GM21529 (cell line): ENCODE data around the gene DLG2.
"Not testable (repeated sequence)": the region's sequence is repeated elsewhere in the genome, so short reads cannot be mapped to it uniquely, and the experiment has no call there.

Experiments
- ATAC-seq: cut with Tn5 transposase; IDR thresholded peaks from one replicate; pipeline ENCODE4 v1.9.1; 2021; ENCODE audit not compliant: unreplicated experiment

The DLG2 gene

GRCh38 chr11:85045716-85046115 is 581.4 kb downstream of the DLG2 start:
- no peak for ATAC-seq

DNA sequence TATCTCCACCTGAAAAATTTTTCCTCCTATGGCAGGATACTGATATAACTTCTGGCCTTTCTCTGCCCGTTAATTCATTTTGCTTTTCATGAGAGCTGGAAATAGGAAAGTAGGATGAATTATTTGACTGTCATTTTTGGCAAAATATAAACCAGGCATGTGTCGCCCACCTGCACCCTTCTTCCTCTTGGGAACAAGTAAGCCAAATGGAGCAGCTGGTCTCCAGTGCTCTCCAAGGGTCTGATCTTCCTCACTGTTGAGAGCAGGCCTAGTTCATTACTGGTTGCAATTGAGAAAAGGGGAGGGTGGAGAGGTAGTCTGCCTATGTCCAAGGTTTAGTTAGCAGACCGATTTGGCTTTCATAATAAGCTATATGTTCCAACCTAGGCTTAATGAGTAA is 582.2 kb downstream of the DLG2 start:
- no peak for ATAC-seq

DNA sequence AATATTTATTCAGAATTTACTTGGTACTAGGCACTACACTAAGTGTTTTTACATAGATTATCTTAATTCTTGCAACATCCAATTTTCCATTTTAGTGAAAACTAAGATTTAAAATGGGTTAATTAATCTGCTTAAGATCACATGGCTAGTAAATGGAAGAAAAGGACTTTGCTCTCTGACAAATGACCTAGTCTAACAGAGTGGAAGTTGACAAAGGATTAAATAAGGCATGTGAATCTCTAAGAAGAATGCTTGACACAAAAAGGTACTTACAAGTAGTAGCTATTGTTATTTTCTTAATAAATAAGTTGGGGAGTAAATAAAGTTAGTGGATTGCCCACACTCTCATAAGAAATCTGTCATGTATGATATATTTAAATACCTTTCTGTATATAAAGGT is 584.8 kb downstream of the DLG2 start:
- no peak for ATAC-seq

- ATAC-seq, result no peak
Measured at GRCh38 chr11:85040166-85040565, 587.0 kb downstream of the DLG2 start.

DNA sequence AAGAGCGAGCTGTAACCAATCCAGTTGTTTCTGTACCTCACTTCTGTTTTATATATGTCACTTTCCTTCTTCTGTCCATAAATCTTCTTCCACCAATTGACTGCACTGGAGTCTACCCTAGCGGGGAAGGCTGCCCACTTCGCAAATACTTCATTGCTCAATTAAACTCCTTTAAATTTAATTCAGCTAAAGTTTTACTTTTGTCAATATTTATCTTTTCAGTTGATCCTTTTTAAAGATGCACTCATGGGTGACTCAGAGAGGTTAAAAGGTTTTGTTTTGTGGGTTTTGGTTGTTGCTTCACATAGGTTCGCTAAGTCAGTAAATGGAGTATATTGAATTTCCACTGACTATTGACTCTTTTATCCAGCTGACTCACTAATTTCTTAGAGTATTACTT is 597.2 kb downstream of the DLG2 start:
- no peak for ATAC-seq

GRCh38 chr11:85028329-85029101 is 598.6 kb downstream of the DLG2 start:
- ATAC-seq, result no peak

- no peak for ATAC-seq
Measured at GRCh38 chr11:85027346-85027745, 599.8 kb downstream of the DLG2 start.

DNA sequence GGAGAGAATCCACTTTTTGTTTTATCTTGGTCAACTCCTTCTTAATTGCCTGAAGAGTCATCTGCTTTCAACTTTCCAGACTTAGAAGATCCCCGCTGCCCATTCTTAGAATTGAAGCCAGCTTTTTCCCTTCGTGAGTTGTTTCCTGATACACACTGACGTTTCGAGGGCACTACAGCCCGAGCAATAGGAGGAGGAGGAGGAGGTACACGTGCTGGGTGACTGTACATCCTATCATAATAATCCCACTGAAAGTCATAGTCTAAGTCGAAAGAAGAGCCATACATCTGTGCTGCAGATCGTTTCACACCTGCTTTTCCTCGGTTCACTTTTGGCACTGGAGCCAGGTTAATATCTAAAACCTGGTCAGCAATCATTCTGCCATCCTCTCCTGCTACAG is 606.1 kb downstream of the DLG2 start:
- no peak for ATAC-seq

- no peak for ATAC-seq
Measured at GRCh38 chr11:84993386-84993785, 633.8 kb downstream of the DLG2 start.

DNA sequence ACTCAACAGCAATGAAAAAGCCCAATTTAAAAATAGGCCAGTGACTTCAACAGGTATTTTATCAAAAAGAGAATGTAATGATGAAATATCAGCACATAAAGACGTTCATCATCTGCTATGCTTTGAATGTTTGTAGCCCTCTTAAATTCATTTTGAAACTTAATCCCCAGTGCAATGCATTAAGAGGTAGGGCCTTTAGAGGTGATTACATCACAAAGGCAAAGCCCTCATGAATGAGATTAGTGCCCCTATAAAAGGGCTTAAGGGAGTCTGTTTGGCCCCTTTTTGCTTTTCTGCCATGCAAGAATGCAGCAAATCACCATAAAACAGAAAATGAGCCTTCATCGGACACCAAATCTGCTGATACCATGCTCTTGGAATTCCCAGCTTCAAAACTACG is 637.0 kb downstream of the DLG2 start:
- no peak for ATAC-seq

DNA sequence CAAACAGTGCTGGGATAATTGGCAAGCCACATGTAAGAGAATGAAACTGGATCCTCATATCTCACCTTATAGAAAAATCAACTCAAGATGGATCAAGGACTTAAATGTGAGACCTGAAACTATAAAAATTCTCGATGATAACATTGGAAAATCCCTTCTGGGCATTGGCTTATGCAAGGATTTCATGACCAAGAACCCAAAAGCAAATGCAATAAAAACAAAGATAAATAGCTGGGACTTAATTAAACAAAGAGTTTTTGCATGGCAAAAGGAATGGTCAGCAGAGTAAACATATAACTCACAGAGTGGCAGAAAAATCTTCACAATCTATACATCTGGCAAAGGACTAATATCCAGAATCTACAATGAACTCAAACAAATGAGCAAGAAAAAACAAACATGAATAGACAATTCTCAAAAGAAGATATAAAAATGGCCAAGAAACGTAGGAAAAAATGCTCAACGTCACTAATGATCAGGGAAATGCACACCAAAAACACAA is 639.4 kb downstream of the DLG2 start:
- ATAC-seq, result not testable (repeated sequence)

GRCh38 chr11:84981301-84981700 is 645.8 kb downstream of the DLG2 start:
- no peak for ATAC-seq

GRCh38 chr11:84969103-84969502 is 658.0 kb downstream of the DLG2 start:
- ATAC-seq, result no peak

- no peak for ATAC-seq
Measured at GRCh38 chr11:84965484-84965883, 661.7 kb downstream of the DLG2 start.

- ATAC-seq, result no peak
Measured at GRCh38 chr11:84963240-84963639, 663.9 kb downstream of the DLG2 start.

DNA sequence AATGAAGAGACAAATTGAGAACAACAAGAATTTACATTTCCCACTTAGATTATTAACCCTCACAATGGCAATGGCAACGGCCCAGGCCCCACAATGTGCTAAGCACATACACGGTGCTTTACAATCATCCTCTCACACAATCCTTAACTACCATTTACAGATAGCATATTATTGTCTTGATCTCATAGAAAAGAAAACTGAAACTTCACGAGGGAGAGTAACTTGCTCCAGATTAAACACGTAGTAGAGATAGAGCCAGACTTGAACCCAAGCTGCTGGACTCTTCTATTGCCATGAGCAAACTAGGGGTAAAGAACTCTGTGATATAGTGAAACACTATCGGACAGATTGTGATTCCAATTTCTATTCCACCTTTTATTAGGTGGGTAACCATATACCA is 665.1 kb downstream of the DLG2 start:
- ATAC-seq, result no peak

DNA sequence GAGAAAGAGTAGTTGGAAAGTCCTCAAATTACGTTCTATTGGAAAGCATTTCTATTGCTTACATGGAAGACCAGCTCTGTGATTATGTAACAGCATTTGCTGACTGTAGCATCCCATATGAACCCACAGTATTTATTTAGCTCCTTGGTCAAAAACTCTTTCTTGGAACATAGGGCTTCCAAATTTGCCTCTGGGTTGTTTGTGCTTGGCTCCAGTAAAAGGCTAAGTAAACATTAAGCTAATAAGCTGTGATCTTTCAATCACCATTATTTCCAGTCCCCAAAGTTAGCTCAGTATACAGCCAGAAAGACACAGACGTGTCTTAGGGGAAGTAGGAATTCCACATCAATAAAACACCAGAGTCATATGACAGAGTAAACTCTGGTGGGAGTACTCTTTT is 668.8 kb downstream of the DLG2 start:
- ATAC-seq, result no peak

- no peak for ATAC-seq
Measured at GRCh38 chr11:84950569-84951270, 676.4 kb downstream of the DLG2 start.

GRCh38 chr11:84947970-84948580 is 679.1 kb downstream of the DLG2 start:
- no peak for ATAC-seq

- no peak for ATAC-seq
Measured at GRCh38 chr11:84947070-84947469, 680.1 kb downstream of the DLG2 start.

GRCh38 chr11:84930863-84931262 is 696.3 kb downstream of the DLG2 start:
- no peak for ATAC-seq

GRCh38 chr11:84929738-84930137 is 697.4 kb downstream of the DLG2 start:
- ATAC-seq, result no peak
